Measurements from ENCODE around the gene RACK1.
"Not testable (repeated sequence)": the region's sequence is repeated elsewhere in the genome, so short reads cannot be mapped to it uniquely, and the experiment has no call there.

- not testable (repeated sequence) for TF ChIP-seq EZH2 (IDR thresholded peaks at IDR 0.05; ENCODE audit: low read length); CTCF (optimal IDR thresholded peaks at IDR 0.05 in 1 of 3, IDR thresholded peaks at IDR 0.05 in 1 of 3, conservative IDR thresholded peaks at IDR 0.05 in 1 of 3; ENCODE audit: extremely low read depth in 1 of 3, insufficient read depth in 2 of 3, low read length in 3 of 3)
Observed at GRCh38 chr5:181209006-181209405, 34.7 kb downstream of the RACK1 start.
